WTC11 (cell line): Measurements from ENCODE around the gene SND1. TPM values are rescaled to one million over a fixed set of nuclear protein-coding genes. Genes with fewer than 3 reads are reported as not detected.

Experiments used
- ATAC-seq: fragments of 200-7000 bp; cut with Tn5 transposase; 2 replicates; pipeline ENCODE4 v1.10.0; 2021; ENCODE audit warnings: mild to moderate bottlenecking, moderate library complexity
- CTCF ChIA-PET: fragments of 300-600 bp; sonication (Branson Sonifier 250); formaldehyde crosslinking; loops from one replicate; lab custom pipeline; 2021; ENCODE audit warnings: antibody characterized with exemption; lab: Charles Lee
- POLR2A ChIA-PET: fragments of 350-600 bp; sonication (Branson Sonifier 250); formaldehyde crosslinking; loops from one replicate; lab custom pipeline; 2021; ENCODE audit warnings: antibody characterized with exemption; lab: Charles Lee
- DNase-seq: peaks from one replicate; pipeline ENCODE4 v3.0.0; 2021; ENCODE audit warnings: low spot score
- H3K27ac Mint-ChIP-seq: 2 replicates; pipeline ENCODE4 v1.8.0; 2021; ENCODE audit warnings: mixed read lengths
- H3K27me3 Mint-ChIP-seq: 2 replicates; pipeline ENCODE4 v1.8.0; 2021; ENCODE audit warnings: low read depth, mild to moderate bottlenecking, moderate library complexity, mixed read lengths
- H3K36me3 Mint-ChIP-seq: 2 replicates; pipeline ENCODE4 v1.8.0; 2021; ENCODE audit warnings: mixed read lengths
- H3K4me1 Mint-ChIP-seq: 2 replicates; pipeline ENCODE4 v1.8.0; 2022; ENCODE audit warnings: mixed read lengths
- H3K4me3 Mint-ChIP-seq: 2 replicates; pipeline ENCODE4 v1.8.0; 2021; ENCODE audit warnings: mild to moderate bottlenecking, moderate library complexity, mixed read lengths
- H3K9me3 Mint-ChIP-seq: 2 replicates; pipeline ENCODE4 v1.8.0; 2021; ENCODE audit warnings: mixed read lengths
- E2F1 ChIP-seq: sonication (generic); formaldehyde crosslinking; IDR thresholded peaks from 2 replicates; pipeline ENCODE4 v1.8.0; 2022; ENCODE audit warnings: mild to moderate bottlenecking, missing genetic modification reagents
- ESRRA ChIP-seq: sonication (generic); formaldehyde crosslinking; IDR thresholded peaks from 2 replicates; pipeline ENCODE4 v1.8.1; 2022; ENCODE audit warnings: mild to moderate bottlenecking, missing genetic modification reagents, borderline replicate concordance
- FOXK1 ChIP-seq: sonication (generic); formaldehyde crosslinking; IDR thresholded peaks from 2 replicates; pipeline ENCODE4 v1.8.0; 2022; ENCODE audit warnings: mild to moderate bottlenecking, moderate library complexity, missing genetic modification reagents
- HMGA2 ChIP-seq: fragments of 250-450 bp; sonication (Bioruptor Pico); IDR thresholded peaks from 2 replicates; pipeline ENCODE4 v1.4.0; 2021; ENCODE audit warnings: mild to moderate bottlenecking, moderate library complexity
- MAX ChIP-seq: sonication (generic); formaldehyde crosslinking; IDR thresholded peaks from 2 replicates; pipeline ENCODE4 v1.8.0; 2022; ENCODE audit warnings: mild to moderate bottlenecking, missing genetic modification reagents
- MXD4 ChIP-seq: fragments of 250-450 bp; sonication (Bioruptor Pico); IDR thresholded peaks from 2 replicates; pipeline ENCODE4 v1.8.0; 2021; ENCODE audit warnings: mild to moderate bottlenecking, moderate library complexity, borderline replicate concordance
- MYBL2 ChIP-seq: sonication (generic); formaldehyde crosslinking; IDR thresholded peaks from 2 replicates; pipeline ENCODE4 v1.8.1; 2023; ENCODE audit warnings: mild to moderate bottlenecking, moderate library complexity, missing genetic modification reagents
- NFYB ChIP-seq: sonication (generic); formaldehyde crosslinking; conservative IDR thresholded peaks from 2 replicates; pipeline ENCODE4 v1.8.0; 2022; ENCODE audit warnings: low read depth, missing genetic modification reagents
- NR3C1 ChIP-seq: sonication (generic); formaldehyde crosslinking; conservative IDR thresholded peaks from 2 replicates; pipeline ENCODE4 v1.8.1; 2023; ENCODE audit warnings: low read depth, mild to moderate bottlenecking, missing genetic modification reagents
- SP1 ChIP-seq: sonication (generic); formaldehyde crosslinking; conservative IDR thresholded peaks from 2 replicates; pipeline ENCODE4 v1.8.1; 2022; ENCODE audit warnings: missing genetic modification reagents
- USF1 ChIP-seq: sonication (generic); formaldehyde crosslinking; IDR thresholded peaks from 2 replicates; pipeline ENCODE4 v1.8.0; 2022; ENCODE audit warnings: mild to moderate bottlenecking, missing genetic modification reagents
- ZNF263 ChIP-seq: sonication (generic); formaldehyde crosslinking; IDR thresholded peaks from 2 replicates; pipeline ENCODE4 v1.8.1; 2022; ENCODE audit warnings: low read depth, mild to moderate bottlenecking, moderate library complexity, missing genetic modification reagents
- ZNF512 ChIP-seq: sonication (generic); formaldehyde crosslinking; IDR thresholded peaks from 2 replicates; pipeline ENCODE4 v1.8.1; 2022; ENCODE audit warnings: missing genetic modification reagents, borderline replicate concordance
- total RNA-seq: library from RNA; stranded (reverse); gene quantifications from 3 replicates; pipeline ENCODE4 v1.2.3, GENCODE V29; 2021
- TF ChIP-seq, protein P1 (sequence below): fragments of 250-450 bp; sonication (Bioruptor Pico); IDR thresholded peaks from 2 replicates; pipeline ENCODE4 v1.9.0; 2021; ENCODE audit warnings: mild to moderate bottlenecking
- TF ChIP-seq, protein P2 (sequence below): fragments of 250-450 bp; sonication (Bioruptor Pico); IDR thresholded peaks from 2 replicates; pipeline ENCODE4 v1.9.0; 2021; ENCODE audit warnings: mild to moderate bottlenecking
- TF ChIP-seq, protein P3 (sequence below): sonication (generic); formaldehyde crosslinking; IDR thresholded peaks from 2 replicates; pipeline ENCODE4 v1.8.1; 2023; ENCODE audit warnings: mild to moderate bottlenecking, missing genetic modification reagents, moderate library complexity
- TF ChIP-seq, protein P4 (sequence below): sonication (generic); formaldehyde crosslinking; IDR thresholded peaks from 2 replicates; pipeline ENCODE4 v1.8.1; 2023; ENCODE audit warnings: mild to moderate bottlenecking, missing genetic modification reagents

SND1 gene
- total RNA-seq, 1 experiment from 2014 or later, result 261 TPM

DNA sequence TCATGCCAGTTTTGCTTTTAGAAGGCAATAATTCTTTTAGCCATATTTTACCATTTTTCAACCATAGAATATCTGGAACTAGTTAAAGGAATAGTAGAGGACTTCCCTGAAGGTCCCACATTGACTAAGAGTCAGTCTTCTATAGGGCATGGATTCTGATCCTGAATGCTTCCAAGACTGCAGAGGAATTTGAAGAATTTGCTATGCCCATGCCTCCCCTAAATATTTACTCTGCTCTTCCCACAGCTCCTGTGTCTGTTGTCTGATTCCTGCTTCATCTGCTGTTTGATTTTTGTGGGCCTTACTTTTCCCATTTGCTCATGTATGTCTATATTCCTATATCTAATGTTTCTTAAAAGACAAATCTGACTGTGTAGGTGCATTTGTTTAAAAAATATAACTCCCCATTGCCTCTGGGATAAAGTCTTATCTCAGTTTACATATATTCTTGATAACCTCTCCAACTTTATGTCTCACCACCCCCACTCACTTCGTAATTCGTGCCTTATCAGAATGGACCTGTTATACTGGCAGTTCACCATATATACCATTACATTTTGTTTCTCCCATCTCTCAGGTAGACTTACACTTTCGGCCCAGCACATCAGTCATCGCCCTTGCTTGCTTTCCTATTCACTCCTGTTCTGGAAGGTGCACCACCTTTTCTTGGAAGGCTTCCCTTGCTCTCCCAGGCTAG, 345.4 kb downstream of the SND1 start:
- 0 out of 2 replicates have a peak overlapping the region, but pooled peaks have one; percentile 16 for H3K27ac Mint-ChIP-seq
- no peaks in the 10 kb centered on the region for H3K9me3 Mint-ChIP-seq
- no peak overlapping the region for H3K4me3 Mint-ChIP-seq
- POLR2A ChIA-PET, result no interaction called here
- H3K36me3 Mint-ChIP-seq, result peaks cover 4% of the 10 kb centered on the region
- peaks cover 38% of the 10 kb centered on the region for H3K4me1 Mint-ChIP-seq
- DNase-seq (no peak), ATAC-seq (peak; percentile 73)
- no peaks in the 10 kb centered on the region for H3K27me3 Mint-ChIP-seq
- TF ChIP-seq, protein P1, sequence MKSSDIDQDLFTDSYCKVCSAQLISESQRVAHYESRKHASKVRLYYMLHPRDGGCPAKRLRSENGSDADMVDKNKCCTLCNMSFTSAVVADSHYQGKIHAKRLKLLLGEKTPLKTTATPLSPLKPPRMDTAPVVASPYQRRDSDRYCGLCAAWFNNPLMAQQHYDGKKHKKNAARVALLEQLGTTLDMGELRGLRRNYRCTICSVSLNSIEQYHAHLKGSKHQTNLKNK (CRISPR knock-in tag), result no peak
- no peak for TF ChIP-seq HMGA2
- TF ChIP-seq MYBL2 (CRISPR knock-in tag), result no peak
- no peak for TF ChIP-seq ESRRA (CRISPR knock-in tag)
- TF ChIP-seq ZNF263 (CRISPR knock-in tag), result no peak
- TF ChIP-seq MXD4, result no peak
- TF ChIP-seq E2F1 (CRISPR knock-in tag), result no peak
- TF ChIP-seq NFYB (CRISPR knock-in tag), result no peak
- no peak for TF ChIP-seq SP1 (CRISPR knock-in tag)
- no peak for TF ChIP-seq FOXK1
- TF ChIP-seq, protein P2, sequence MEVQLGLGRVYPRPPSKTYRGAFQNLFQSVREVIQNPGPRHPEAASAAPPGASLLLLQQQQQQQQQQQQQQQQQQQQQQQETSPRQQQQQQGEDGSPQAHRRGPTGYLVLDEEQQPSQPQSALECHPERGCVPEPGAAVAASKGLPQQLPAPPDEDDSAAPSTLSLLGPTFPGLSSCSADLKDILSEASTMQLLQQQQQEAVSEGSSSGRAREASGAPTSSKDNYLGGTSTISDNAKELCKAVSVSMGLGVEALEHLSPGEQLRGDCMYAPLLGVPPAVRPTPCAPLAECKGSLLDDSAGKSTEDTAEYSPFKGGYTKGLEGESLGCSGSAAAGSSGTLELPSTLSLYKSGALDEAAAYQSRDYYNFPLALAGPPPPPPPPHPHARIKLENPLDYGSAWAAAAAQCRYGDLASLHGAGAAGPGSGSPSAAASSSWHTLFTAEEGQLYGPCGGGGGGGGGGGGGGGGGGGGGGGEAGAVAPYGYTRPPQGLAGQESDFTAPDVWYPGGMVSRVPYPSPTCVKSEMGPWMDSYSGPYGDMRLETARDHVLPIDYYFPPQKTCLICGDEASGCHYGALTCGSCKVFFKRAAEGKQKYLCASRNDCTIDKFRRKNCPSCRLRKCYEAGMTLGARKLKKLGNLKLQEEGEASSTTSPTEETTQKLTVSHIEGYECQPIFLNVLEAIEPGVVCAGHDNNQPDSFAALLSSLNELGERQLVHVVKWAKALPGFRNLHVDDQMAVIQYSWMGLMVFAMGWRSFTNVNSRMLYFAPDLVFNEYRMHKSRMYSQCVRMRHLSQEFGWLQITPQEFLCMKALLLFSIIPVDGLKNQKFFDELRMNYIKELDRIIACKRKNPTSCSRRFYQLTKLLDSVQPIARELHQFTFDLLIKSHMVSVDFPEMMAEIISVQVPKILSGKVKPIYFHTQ (CRISPR knock-in tag), result no peak
- TF ChIP-seq NR3C1 (CRISPR knock-in tag), result no peak
- TF ChIP-seq, protein P3, sequence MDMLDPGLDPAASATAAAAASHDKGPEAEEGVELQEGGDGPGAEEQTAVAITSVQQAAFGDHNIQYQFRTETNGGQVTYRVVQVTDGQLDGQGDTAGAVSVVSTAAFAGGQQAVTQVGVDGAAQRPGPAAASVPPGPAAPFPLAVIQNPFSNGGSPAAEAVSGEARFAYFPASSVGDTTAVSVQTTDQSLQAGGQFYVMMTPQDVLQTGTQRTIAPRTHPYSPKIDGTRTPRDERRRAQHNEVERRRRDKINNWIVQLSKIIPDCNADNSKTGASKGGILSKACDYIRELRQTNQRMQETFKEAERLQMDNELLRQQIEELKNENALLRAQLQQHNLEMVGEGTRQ (CRISPR knock-in tag), result no peak
- no peak for TF ChIP-seq ZNF512 (CRISPR knock-in tag)
- no peak for TF ChIP-seq MAX
- TF ChIP-seq USF1 (CRISPR knock-in tag), result no peak
- TF ChIP-seq, protein P4, sequence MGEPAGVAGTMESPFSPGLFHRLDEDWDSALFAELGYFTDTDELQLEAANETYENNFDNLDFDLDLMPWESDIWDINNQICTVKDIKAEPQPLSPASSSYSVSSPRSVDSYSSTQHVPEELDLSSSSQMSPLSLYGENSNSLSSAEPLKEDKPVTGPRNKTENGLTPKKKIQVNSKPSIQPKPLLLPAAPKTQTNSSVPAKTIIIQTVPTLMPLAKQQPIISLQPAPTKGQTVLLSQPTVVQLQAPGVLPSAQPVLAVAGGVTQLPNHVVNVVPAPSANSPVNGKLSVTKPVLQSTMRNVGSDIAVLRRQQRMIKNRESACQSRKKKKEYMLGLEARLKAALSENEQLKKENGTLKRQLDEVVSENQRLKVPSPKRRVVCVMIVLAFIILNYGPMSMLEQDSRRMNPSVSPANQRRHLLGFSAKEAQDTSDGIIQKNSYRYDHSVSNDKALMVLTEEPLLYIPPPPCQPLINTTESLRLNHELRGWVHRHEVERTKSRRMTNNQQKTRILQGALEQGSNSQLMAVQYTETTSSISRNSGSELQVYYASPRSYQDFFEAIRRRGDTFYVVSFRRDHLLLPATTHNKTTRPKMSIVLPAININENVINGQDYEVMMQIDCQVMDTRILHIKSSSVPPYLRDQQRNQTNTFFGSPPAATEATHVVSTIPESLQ (CRISPR knock-in tag), result no peak
- CTCF ChIA-PET, result interaction anchor here (0.9 kb wide), 1 partner anchor 22 kb away, joined by 3 read pairs; no protein-coding TSS in a partner anchor
